Osteoblast (primary cell): ENCODE results near the gene FAM120B. TPM values are rescaled to one million over a fixed set of nuclear protein-coding genes. Genes with fewer than 3 reads are reported as not detected.
"Not testable (repeated sequence)": the region's sequence is repeated elsewhere in the genome, so short reads cannot be mapped to it uniquely, and the experiment has no call there.

Experiments used
- DNase-seq: peaks from one replicate; pipeline ENCODE4 v3.0.0; 2011; ENCODE audit warnings: low spot score, mixed read lengths; ENCODE audit not compliant: insufficient read length; ENCODE audit errors: missing footprints
- H2AFZ ChIP-seq: 2 replicates; pipeline ENCODE4 v1.6.0; 2011; ENCODE audit warnings: mild to moderate bottlenecking, low read length
- H3K27ac ChIP-seq: 2 replicates; pipeline ENCODE4 v1.5.1; 2011; ENCODE audit warnings: mild to moderate bottlenecking, low read depth, low read length, moderate library complexity
- H3K27me3 ChIP-seq: 2 replicates; pipeline ENCODE4 v1.6.0; 2012; ENCODE audit warnings: mild to moderate bottlenecking, control low read depth, inconsistent platforms, low read length, moderate library complexity; ENCODE audit not compliant: insufficient read depth
- H3K36me3 ChIP-seq: 2 replicates; pipeline ENCODE4 v1.5.1; 2011; ENCODE audit warnings: mild to moderate bottlenecking, low read length, control low read depth, moderate library complexity; ENCODE audit not compliant: insufficient read depth
- H3K4me1 ChIP-seq: 2 replicates; pipeline ENCODE4 v1.5.1; 2011; ENCODE audit warnings: mild to moderate bottlenecking, low read length, control low read depth, moderate library complexity; ENCODE audit not compliant: insufficient read depth
- H3K4me2 ChIP-seq: 2 replicates; pipeline ENCODE4 v1.6.0; 2011; ENCODE audit warnings: mild to moderate bottlenecking, low read length; ENCODE audit not compliant: insufficient read depth
- H3K4me3 ChIP-seq: fragments of 200-600 bp; sonication (generic); 3 replicates; pipeline ENCODE4 v1.5.1; 2012; ENCODE audit warnings: mild to moderate bottlenecking, low read length, inconsistent platforms; ENCODE audit not compliant: insufficient read depth
- H3K79me2 ChIP-seq: 2 replicates; pipeline ENCODE4 v1.6.0; 2012; ENCODE audit warnings: mild to moderate bottlenecking, low read length, control low read depth, inconsistent platforms; ENCODE audit not compliant: insufficient read depth
- H3K9me3 ChIP-seq: 2 replicates; pipeline ENCODE4 v1.5.1; 2011; ENCODE audit warnings: low read depth, low read length, control low read depth
- H4K20me1 ChIP-seq: 2 replicates; pipeline ENCODE4 v1.6.0; 2012; ENCODE audit warnings: mild to moderate bottlenecking, low read length, control low read depth; ENCODE audit not compliant: insufficient read depth
- total RNA-seq: library from RNA; depleted of rRNA; stranded (reverse); fragments of >200 nt; gene quantifications from 2 replicates; pipeline ENCODE4 v1.2.3, GENCODE V29; 2012
- TF ChIP-seq, protein P1 (sequence below): IDR thresholded peaks from 2 replicates; pipeline ENCODE4 v1.5.1; 2011; ENCODE audit warnings: mild to moderate bottlenecking, low read depth, low read length, moderate library complexity; ENCODE audit errors: extremely low read depth

The FAM120B gene
- total RNA-seq, 1 donor = 13.4 TPM

GRCh38 chr6:170393033-170393432 is 86.5 kb downstream of the FAM120B start:
- peaks cover 2% of the 10 kb centered on the region for H4K20me1 ChIP-seq
- H3K4me2 ChIP-seq = no peak overlapping the region
- no peaks in the 10 kb centered on the region for H3K27me3 ChIP-seq
- H3K36me3 ChIP-seq = peaks cover 57% of the 10 kb centered on the region
- H3K4me3 ChIP-seq = no peak overlapping the region
- no peak overlapping the region for H3K27ac ChIP-seq
- H3K9me3 ChIP-seq = no peaks in the 10 kb centered on the region
- no peaks in the 10 kb centered on the region for H3K4me1 ChIP-seq
- no peaks in the 10 kb centered on the region for H3K79me2 ChIP-seq
- no peak for DNase-seq
- H2AFZ ChIP-seq = no peak overlapping the region
- TF ChIP-seq, protein P1, sequence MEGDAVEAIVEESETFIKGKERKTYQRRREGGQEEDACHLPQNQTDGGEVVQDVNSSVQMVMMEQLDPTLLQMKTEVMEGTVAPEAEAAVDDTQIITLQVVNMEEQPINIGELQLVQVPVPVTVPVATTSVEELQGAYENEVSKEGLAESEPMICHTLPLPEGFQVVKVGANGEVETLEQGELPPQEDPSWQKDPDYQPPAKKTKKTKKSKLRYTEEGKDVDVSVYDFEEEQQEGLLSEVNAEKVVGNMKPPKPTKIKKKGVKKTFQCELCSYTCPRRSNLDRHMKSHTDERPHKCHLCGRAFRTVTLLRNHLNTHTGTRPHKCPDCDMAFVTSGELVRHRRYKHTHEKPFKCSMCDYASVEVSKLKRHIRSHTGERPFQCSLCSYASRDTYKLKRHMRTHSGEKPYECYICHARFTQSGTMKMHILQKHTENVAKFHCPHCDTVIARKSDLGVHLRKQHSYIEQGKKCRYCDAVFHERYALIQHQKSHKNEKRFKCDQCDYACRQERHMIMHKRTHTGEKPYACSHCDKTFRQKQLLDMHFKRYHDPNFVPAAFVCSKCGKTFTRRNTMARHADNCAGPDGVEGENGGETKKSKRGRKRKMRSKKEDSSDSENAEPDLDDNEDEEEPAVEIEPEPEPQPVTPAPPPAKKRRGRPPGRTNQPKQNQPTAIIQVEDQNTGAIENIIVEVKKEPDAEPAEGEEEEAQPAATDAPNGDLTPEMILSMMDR = no peak

DNA sequence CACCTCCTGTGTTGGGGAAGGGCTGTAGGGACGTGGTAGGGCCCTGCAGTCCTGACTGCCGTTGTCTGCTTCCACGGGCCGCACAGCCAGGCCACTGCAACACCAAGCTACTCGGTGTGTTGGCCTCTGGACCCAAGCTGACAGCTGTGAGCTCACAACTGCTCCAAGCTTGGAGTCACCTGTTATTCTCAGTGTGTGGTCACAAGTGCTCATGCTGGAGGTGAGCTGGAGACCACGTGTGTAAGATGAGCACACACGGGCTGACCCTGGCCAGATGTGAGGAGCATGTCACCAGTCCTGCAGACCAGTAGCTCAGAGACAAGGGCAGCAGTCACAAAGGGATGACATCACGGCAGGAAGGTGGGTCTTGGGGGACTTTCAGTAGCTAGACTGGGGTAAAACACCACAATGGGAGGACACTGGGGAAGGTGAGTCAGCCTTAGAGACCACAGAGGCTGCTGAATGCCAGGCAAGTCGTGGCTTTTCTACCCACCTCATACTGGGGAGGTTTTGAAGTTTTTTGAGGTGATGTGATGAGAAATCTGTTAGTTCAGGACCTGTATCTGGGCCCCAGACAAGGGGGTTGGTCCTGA is 87.3 kb downstream of the FAM120B start:
- DNase-seq = no peak
- Histone ChIP-seq H3K36me3 (peaks cover 52% of the 10 kb centered on the region), H3K27ac (no peak overlapping the region), H3K9me3 (no peaks in the 10 kb centered on the region), H4K20me1 (peaks cover 2% of the 10 kb centered on the region), H3K4me2 (no peak overlapping the region), H3K4me3 (no peak overlapping the region), H3K4me1 (no peaks in the 10 kb centered on the region), H2AFZ (no peak overlapping the region), H3K27me3 (no peaks in the 10 kb centered on the region), H3K79me2 (no peaks in the 10 kb centered on the region)
- TF ChIP-seq, protein P1 = no peak

DNA sequence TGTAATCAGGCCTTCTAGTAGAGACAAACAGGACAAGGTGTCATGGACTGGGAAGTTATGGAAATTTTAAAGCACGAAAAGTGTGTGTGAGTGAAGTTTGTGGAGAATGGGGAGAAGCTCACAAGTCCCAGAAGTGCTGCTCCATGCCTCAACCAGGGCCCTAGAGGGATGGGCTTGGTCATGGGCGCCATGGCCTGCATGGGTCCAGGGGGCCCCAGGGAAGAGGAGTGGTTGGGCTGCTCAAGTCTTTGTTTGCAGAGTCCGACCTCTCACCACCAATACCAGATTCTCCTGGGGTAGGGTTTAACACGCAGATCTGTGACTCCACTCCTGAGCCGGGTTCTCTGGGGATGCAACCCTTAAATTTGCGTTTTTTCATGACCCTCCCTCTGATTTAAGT is 88.4 kb downstream of the FAM120B start:
- no peak overlapping the region for H3K27ac ChIP-seq
- H4K20me1 ChIP-seq = no peaks in the 10 kb centered on the region
- H2AFZ ChIP-seq = no peak overlapping the region
- no peak for DNase-seq
- peaks cover 49% of the 10 kb centered on the region for H3K36me3 ChIP-seq
- H3K27me3 ChIP-seq = no peaks in the 10 kb centered on the region
- no peak overlapping the region for H3K4me3 ChIP-seq
- H3K9me3 ChIP-seq = no peaks in the 10 kb centered on the region
- H3K4me1 ChIP-seq = no peaks in the 10 kb centered on the region
- H3K4me2 ChIP-seq = no peak overlapping the region
- no peaks in the 10 kb centered on the region for H3K79me2 ChIP-seq
- TF ChIP-seq, protein P1 = no peak

DNA sequence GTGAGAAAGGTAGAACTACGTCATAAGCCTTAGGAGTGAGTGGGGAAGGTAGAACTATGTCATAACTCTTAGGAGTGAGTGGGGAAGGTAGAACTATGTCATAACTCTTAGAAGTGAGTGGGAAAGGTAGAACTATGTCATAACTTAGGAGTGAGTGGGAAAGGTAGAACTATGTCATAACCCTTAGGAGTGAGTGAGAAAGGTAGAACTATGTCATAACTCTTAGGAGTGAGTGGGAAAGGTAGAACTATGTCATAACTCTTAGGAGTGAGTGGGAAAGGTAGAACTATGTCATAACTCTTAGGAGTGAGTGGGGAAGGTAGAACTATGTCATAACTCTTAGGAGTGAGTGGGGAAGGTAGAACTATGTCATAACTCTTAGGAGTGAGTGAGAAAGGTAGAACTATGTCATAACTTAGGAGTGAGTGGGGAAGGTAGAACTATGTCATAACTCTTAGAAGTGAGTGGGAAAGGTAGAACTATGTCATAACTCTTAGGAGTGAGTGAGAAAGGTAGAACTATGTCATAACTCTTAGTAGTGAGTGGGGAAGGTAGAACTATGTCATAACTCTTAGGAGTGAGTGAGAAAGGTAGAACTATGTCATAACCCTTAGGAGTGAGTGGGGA is 92.3 kb downstream of the FAM120B start:
- not testable (repeated sequence) for H3K4me3 ChIP-seq, H3K79me2 ChIP-seq, H3K27ac ChIP-seq, H2AFZ ChIP-seq, H3K4me1 ChIP-seq, DNase-seq, H3K27me3 ChIP-seq, H3K9me3 ChIP-seq, H3K4me2 ChIP-seq, H4K20me1 ChIP-seq
- peaks cover 51% of the 10 kb centered on the region for H3K36me3 ChIP-seq

GRCh38 chr6:170399955-170400558 is 93.5 kb downstream of the FAM120B start:
- Histone ChIP-seq H3K4me1 (peaks cover 17% of the 10 kb centered on the region), H3K36me3 (peaks cover 48% of the 10 kb centered on the region)
- H3K27ac ChIP-seq, H3K27me3 ChIP-seq, DNase-seq, H2AFZ ChIP-seq, H3K79me2 ChIP-seq, H3K4me3 ChIP-seq, H4K20me1 ChIP-seq, H3K4me2 ChIP-seq, H3K9me3 ChIP-seq: not testable (repeated sequence)
